ENCODE results near the gene LBHD2. TPM values are rescaled to one million over a fixed set of nuclear protein-coding genes. Genes with fewer than 3 reads are reported as not detected.

Gene LBHD2
- total RNA-seq, 1 donor from 2014 or later = not detected

DNA sequence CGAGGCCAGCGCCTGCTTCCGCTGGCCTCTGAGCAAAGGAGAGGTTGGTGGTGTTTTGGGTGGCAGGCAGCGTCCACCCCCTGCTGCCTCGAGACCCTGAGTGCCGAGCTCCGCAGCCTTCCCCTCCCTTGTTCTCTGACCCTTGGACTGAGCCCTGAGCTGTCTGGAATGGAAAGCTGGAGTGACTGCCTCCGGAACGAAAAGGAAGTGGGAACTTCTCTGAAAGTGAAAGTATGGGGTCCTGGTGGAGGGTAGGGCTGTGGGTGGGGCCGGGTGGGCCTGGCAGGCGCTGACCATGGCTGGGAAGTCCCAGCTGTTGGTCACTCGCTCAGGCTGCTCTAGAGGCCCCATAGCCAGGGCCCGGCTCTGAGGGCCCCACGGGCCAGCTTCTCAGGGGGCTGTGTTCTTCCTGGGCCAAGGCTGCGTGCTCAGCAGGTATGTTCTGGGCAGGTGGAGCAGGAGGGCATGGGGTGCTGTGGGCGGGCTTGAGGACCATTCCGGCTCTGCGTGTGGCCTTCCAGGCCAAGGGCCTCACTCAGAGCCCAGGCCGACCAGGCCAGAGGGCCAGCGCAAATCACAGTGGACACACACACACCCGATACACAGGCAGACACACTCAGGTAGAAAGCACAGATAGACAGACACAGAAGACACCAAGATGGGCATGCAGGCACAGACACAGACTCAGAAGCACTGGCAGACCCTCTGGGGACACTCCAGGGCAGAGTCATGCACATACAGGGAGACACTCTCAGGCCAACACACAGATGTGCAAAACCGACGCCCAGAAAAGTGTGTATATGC, 10.6 kb downstream of the LBHD2 start, which contains the start of gene EXOC3L4:
EXOC3L4 (plus strand) TSS at position 320 of the 804 bp plus-strand sequence. CDS start 5,495 bp downstream, outside the sequence.
- no peaks in the 10 kb centered on the region for H3K4me1 Mint-ChIP-seq (ENCODE audit: low read depth, unreplicated experiment)
- H3K27me3 Mint-ChIP-seq (ENCODE audit: unreplicated experiment) = peaks cover 5% of the 10 kb centered on the region
- H3K27ac Mint-ChIP-seq (ENCODE audit: unreplicated experiment) = no peak within 1 kb of the TSS
- DNase-seq = no peak
- TF ChIP-seq, protein P1, sequence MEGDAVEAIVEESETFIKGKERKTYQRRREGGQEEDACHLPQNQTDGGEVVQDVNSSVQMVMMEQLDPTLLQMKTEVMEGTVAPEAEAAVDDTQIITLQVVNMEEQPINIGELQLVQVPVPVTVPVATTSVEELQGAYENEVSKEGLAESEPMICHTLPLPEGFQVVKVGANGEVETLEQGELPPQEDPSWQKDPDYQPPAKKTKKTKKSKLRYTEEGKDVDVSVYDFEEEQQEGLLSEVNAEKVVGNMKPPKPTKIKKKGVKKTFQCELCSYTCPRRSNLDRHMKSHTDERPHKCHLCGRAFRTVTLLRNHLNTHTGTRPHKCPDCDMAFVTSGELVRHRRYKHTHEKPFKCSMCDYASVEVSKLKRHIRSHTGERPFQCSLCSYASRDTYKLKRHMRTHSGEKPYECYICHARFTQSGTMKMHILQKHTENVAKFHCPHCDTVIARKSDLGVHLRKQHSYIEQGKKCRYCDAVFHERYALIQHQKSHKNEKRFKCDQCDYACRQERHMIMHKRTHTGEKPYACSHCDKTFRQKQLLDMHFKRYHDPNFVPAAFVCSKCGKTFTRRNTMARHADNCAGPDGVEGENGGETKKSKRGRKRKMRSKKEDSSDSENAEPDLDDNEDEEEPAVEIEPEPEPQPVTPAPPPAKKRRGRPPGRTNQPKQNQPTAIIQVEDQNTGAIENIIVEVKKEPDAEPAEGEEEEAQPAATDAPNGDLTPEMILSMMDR (IDR thresholded peaks at IDR 0.05; ENCODE audit: partially characterized antibody, unreplicated experiment) = no peak
- no peaks in the 10 kb centered on the region for H3K9me3 Mint-ChIP-seq (ENCODE audit: unreplicated experiment)
- H3K4me3 Mint-ChIP-seq (ENCODE audit: unreplicated experiment) = no peak within 1 kb of the TSS
- H3K36me3 Mint-ChIP-seq (ENCODE audit: unreplicated experiment) = no peaks in the 10 kb centered on the region

DNA sequence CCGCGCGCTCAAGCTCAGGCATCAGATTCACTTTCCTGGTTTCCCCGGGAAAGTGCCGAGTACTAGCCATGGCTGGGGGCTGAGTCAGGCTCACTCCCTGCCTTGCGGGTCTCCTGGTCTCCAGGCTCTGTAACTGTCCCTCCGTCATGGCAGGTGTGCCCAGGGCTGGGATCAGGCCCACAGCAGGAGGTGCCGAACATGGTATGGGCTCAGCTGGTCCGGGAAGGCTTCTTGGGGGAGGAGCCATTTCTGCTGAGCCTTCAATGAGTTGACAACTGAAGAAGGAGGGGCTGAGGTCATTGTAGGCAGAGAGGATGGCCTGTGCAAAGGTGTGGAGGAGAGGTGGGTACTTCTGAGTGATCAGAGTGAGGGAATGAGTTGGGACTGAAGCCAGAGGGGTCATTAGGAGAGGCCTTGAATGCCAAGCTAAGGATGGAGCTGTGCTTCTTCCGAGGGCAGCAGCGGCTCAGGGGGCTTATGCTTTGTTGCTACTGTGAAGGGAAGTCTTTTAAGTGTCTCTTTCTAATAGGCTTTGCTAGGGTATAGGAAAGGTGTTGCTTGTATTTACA, 11.3 kb downstream of the LBHD2 start:
- Mint-ChIP-seq H3K9me3 (ENCODE audit: unreplicated experiment) (no peaks in the 10 kb centered on the region), H3K27ac (ENCODE audit: unreplicated experiment) (no peak overlapping the region), H3K36me3 (ENCODE audit: unreplicated experiment) (no peaks in the 10 kb centered on the region), H3K4me3 (ENCODE audit: unreplicated experiment) (no peak overlapping the region), H3K27me3 (ENCODE audit: unreplicated experiment) (peaks cover 5% of the 10 kb centered on the region), H3K4me1 (ENCODE audit: low read depth, unreplicated experiment) (no peaks in the 10 kb centered on the region)
- no peak for DNase-seq
- TF ChIP-seq, protein P1 (IDR thresholded peaks at IDR 0.05; ENCODE audit: partially characterized antibody, unreplicated experiment) = no peak

DNA sequence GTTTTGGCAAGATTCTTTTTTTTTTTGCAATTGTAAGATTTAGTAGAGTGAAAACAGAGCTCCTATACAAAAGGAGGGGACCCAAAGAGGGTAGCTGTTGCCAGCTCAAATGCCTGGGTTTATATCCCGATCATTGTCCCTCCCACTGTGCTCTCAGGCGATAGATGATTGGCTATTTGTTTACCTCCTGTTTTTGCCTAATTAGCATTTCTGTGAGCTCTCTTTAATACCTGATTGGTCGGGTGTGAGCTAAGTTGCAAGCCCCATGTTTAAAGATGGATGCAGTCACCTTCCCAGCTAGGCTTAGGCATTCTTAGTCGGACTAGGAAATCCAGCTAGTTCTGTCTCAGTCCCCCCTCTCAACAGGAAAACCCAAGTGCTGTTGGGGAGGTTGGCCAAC, 12.4 kb downstream of the LBHD2 start:
- no peak for DNase-seq
- Mint-ChIP-seq H3K27ac (ENCODE audit: unreplicated experiment) (no peak overlapping the region), H3K4me3 (ENCODE audit: unreplicated experiment) (no peak overlapping the region), H3K27me3 (ENCODE audit: unreplicated experiment) (peaks cover 3% of the 10 kb centered on the region), H3K36me3 (ENCODE audit: unreplicated experiment) (no peaks in the 10 kb centered on the region), H3K4me1 (ENCODE audit: low read depth, unreplicated experiment) (no peaks in the 10 kb centered on the region), H3K9me3 (ENCODE audit: unreplicated experiment) (no peaks in the 10 kb centered on the region)
- TF ChIP-seq, protein P1 (IDR thresholded peaks at IDR 0.05; ENCODE audit: partially characterized antibody, unreplicated experiment) = no peak

DNA sequence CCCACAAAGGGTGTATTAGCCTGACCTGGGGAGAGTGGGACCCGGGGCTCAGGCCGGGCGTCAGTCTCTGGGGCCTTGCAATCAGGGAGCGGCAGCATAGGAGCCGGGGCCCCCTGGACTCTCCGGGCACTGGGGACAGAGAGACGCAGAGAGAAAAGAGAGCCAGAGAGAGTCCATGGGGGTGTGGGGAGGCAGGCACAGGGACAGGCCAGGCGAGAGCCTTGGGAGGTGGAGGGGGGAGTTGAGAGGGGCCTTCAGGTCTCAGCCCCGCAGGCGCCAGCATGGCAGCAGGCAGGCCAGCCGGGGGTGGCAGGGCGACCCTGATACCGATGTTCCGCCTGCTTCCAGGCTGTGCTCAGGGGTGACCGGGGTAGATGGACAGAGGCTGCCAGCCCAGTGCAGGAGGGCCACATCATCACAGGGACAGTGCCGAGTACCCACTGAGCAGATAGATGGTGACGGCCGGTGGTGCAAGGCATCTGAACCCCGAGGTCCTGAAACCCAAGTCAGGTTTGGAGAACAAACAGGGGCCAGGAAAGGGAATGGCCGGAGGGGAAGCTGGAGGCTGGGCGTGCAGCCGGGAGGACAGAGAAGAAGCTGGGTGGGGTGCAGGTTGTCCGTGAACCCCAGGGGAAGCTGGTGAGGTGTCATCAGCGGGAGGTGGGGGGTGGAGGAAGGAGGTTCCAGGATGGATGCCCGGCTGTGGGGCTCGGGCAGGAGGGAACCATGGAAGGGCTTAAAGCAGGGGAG, 13.4 kb downstream of the LBHD2 start:
- Mint-ChIP-seq H3K4me3 (ENCODE audit: unreplicated experiment) (no peak overlapping the region), H3K27me3 (ENCODE audit: unreplicated experiment) (peaks cover 5% of the 10 kb centered on the region)

More for the DNA sequence above, 13.4 kb downstream of the LBHD2 start:
- Mint-ChIP-seq H3K27ac (ENCODE audit: unreplicated experiment) (no peak overlapping the region), H3K9me3 (ENCODE audit: unreplicated experiment) (no peaks in the 10 kb centered on the region), H3K36me3 (ENCODE audit: unreplicated experiment) (no peaks in the 10 kb centered on the region), H3K4me1 (ENCODE audit: low read depth, unreplicated experiment) (no peaks in the 10 kb centered on the region)
- DNase-seq = no peak
- TF ChIP-seq, protein P1 (IDR thresholded peaks at IDR 0.05; ENCODE audit: partially characterized antibody, unreplicated experiment) = no peak

Data from glutamatergic neuron (in vitro differentiated cells).